ACC112 (cell line): ENCODE data around the gene CTBP1.

Source experiments
- H2AFZ ChIP-seq: fragments of 200-600 bp; sonication (generic); one replicate; pipeline ENCODE4 v1.6.0; 2017; ENCODE audit warnings: antibody characterized with exemption, low read length; ENCODE audit not compliant: unreplicated experiment
- H3K27ac ChIP-seq: fragments of 200-600 bp; sonication (generic); 2 replicates; pipeline ENCODE4 v1.5.1; 2014; ENCODE audit warnings: low read depth, mild to moderate bottlenecking, antibody characterized with exemption, low read length, moderate library complexity
- H3K27me3 ChIP-seq: fragments of 200-600 bp; sonication (generic); 2 replicates; pipeline ENCODE4 v1.6.1; 2014; ENCODE audit warnings: mild to moderate bottlenecking, antibody characterized with exemption, low read length, moderate library complexity, mixed read lengths; ENCODE audit not compliant: insufficient read depth
- H3K36me3 ChIP-seq: fragments of 200-600 bp; sonication (generic); 2 replicates; pipeline ENCODE4 v1.6.1; 2016; ENCODE audit warnings: mild to moderate bottlenecking, antibody characterized with exemption, low read length, moderate library complexity, mixed read lengths; ENCODE audit not compliant: insufficient read depth
- H3K4me1 ChIP-seq: fragments of 200-600 bp; sonication (generic); one replicate; pipeline ENCODE4 v1.6.1; 2016; ENCODE audit warnings: low read length, mixed read lengths; ENCODE audit not compliant: insufficient read depth, unreplicated experiment, control insufficient read depth
- H3K4me3 ChIP-seq: fragments of 200-600 bp; sonication (generic); 2 replicates; pipeline ENCODE4 v1.5.1; 2014; ENCODE audit warnings: mild to moderate bottlenecking, low read depth, low read length
- H3K79me2 ChIP-seq: fragments of 200-600 bp; sonication (generic); one replicate; pipeline ENCODE4 v1.6.0; 2016; ENCODE audit warnings: low read length; ENCODE audit not compliant: control insufficient read depth, unreplicated experiment, insufficient read depth

The CTBP1 gene

DNA sequence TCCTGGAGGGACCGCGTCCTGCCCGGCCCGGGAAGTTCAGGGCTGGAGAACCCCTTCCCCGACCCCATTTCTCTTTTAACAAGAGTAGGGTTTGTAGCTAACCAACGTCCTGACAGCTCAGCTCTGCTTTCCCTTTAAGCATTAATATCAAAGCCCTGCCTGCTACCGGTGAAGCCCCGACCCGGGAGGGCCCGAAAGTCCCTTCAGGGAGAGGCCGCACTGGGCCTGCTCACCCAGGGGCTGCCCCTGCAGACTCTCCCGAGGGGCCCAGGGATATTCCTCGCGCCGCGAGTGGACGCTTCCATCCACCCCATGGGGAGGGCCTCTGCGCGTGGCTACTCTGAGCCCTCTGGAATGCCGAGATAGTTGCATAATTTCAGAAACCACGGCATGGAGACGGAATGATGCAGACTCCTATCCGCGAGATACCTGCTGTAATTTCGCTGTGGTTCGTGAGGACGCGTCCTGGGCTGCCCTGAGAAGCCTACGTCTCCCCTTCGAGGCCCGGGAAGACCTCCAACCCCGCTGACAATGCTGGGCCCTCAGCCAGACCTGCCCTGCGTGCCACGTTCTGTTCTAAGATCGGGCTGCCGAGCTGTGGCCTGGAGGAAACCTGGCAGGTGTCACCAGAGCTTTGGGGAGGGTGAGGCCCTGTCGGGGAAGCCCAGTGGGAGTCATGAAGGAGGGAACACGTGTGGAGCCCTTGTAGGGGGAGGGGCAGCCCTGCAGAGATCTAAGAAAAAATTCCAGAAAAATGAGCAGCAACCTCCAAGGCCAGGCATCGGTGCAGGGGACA, 999 bp upstream of the CTBP1 start:
- Histone ChIP-seq H3K36me3 (peaks cover 30% of the 10 kb centered on the region), H3K27me3 (no peaks in the 10 kb centered on the region), H3K27ac (peak overlapping the region; percentile 91), H2AFZ (peak overlapping the region; percentile 99), H3K79me2 (peaks cover 49% of the 10 kb centered on the region), H3K4me3 (peak overlapping the region; percentile 81), H3K4me1 (peaks cover 23% of the 10 kb centered on the region)

DNA sequence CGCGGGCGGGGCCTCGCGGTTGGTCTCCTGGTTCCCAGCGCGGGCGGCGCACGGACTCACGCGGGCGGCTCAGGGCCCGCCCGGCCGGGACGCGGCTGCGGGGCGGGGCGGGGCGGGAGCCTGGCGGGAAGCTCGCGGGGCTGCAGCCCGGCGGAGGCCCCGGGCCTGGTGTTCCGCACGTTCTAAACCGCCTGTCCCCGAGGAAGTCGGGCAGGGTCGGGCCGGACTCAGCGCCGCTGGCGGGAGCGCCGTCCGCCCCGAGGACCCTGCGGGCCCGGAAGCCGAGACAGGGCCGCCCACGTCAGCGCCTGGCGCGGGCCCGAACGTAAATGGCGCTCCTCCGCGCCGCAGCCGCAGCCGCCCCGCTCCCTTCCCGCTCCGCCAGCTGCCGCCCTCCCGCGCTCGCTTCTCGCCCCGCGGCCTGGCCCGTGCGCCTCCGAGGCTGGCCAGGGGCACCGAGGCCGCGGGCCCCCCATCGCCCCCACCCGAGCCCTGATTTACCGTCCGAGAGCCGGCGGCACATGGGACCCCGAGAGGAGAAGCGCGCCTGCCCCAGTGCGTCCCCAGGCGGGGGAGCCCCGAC, 309 bp upstream of the CTBP1 start:
- Histone ChIP-seq H3K36me3 (peaks cover 30% of the 10 kb centered on the region), H3K4me1 (peaks cover 23% of the 10 kb centered on the region), H3K27me3 (no peaks in the 10 kb centered on the region), H3K79me2 (peaks cover 56% of the 10 kb centered on the region), H2AFZ (peak overlapping the region; percentile 99), H3K4me3 (peak overlapping the region; percentile 81), H3K27ac (peak overlapping the region; percentile 91)

DNA sequence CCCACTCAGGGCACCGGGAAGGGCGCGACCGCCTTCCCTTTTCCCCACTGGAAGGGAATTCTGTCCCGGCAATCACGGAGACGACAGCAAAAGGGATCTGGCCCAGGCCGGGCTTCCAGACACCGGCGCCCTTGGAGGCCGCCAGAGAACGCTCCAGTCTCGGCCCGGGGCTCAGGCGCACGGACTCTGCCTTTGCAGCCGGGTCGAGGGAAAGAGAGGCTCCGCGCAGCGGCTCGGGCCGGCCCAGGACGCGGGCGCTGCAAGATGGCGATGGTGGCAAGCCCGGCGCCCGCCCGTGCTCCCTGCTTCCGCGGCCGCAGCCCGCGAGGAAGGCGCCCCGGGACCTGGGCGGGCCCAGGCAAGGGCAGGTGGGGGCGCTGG, 1.1 kb downstream of the CTBP1 start:
- H3K36me3 ChIP-seq, result peaks cover 20% of the 10 kb centered on the region
- H3K27ac ChIP-seq, result peak overlapping the region; percentile 80
- H2AFZ ChIP-seq, result peak overlapping the region; percentile 51
- peak overlapping the region; percentile 99 for H3K4me3 ChIP-seq
- peaks cover 70% of the 10 kb centered on the region for H3K79me2 ChIP-seq
- peaks cover 23% of the 10 kb centered on the region for H3K4me1 ChIP-seq
- no peaks in the 10 kb centered on the region for H3K27me3 ChIP-seq

DNA sequence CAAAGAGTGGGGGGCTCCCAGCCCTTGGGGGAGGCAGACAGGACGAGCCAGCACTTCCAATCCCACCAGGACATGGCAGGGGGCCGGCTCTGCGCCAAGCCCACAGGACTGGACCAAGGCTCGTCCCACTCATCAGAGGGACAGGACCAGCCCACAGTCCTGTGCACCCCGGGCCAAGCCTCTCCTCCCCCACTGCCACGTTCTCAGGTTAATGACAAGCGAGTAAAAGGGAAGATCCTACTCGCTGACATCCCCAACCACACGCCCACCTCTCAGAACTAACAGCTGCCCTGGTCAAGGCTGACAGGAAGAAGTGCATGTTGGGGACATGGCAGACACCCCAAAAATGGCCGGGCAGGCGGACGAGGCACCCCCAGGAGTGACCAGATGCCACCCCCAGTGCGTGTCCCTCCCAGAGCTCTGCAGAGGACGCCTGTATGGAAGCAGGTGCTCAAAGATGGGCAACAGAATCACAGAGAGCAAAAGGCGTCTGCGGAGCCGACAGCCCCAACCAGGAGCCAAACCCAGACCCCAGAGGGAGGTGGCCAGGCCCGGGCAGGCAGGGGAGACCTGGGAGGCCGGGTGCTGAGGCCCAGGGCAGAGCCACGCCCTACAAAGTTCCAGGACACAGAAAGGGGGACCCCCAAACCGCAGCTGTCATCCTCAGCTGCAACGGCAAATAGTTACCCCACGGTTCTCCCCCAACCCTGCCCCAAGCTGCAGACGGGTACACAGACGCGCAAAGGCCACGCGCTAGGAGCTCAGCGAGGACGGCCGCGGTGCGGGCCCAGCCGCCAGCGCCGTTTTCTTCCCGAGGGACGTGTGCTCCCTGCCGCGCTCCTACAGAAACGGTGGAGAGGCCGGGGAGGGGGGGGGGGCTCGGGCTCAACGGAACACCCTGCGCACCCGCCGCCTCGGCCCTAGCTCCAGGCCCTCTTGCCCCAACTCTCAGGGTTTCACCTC, 1.7 kb downstream of the CTBP1 start:
- Histone ChIP-seq H3K4me1 (peaks cover 23% of the 10 kb centered on the region), H3K79me2 (peaks cover 76% of the 10 kb centered on the region), H2AFZ (peak overlapping the region; percentile 51), H3K27me3 (no peaks in the 10 kb centered on the region), H3K36me3 (peaks cover 15% of the 10 kb centered on the region), H3K4me3 (peak overlapping the region; percentile 99), H3K27ac (peak overlapping the region; percentile 80)

DNA sequence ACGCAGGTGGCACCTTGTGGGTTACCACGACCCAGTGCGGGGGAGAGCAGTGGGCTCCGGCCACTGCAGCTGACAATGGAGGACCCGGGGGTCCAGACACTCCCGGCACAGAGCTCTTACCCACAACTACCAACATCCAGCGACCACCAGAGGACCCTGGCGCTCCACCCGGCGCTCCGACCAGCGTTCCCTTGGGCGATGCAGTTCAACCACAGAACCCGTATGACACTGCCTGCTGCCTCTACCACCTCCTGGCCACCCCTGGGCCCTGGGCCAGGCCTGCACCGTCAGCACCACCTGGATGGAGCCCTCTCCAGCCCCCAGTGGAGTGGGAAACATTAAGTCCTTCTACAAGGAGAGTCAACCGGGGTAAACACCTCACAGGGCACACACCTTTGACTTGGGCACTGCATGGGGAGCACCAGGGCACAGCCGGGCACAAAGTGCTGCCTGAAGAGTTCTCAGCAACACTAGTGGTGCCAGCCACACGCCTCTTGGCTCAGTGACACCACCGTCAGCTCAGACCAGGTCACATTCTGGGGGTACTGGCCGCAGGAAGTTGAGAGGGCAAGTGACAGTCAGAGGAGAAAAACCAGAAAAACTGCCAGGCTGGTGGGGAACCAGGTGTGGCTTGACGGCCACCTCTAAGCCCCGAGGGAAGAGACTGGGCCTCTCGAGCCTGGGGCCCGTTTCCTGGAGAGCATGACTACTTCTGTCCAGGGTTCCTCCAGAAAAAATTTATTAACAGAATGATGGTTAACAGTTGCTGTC, 2.6 kb downstream of the CTBP1 start:
- H3K4me3 ChIP-seq, result peak overlapping the region; percentile 99
- H3K79me2 ChIP-seq, result peaks cover 81% of the 10 kb centered on the region
- H2AFZ ChIP-seq, result no peak overlapping the region

DNA sequence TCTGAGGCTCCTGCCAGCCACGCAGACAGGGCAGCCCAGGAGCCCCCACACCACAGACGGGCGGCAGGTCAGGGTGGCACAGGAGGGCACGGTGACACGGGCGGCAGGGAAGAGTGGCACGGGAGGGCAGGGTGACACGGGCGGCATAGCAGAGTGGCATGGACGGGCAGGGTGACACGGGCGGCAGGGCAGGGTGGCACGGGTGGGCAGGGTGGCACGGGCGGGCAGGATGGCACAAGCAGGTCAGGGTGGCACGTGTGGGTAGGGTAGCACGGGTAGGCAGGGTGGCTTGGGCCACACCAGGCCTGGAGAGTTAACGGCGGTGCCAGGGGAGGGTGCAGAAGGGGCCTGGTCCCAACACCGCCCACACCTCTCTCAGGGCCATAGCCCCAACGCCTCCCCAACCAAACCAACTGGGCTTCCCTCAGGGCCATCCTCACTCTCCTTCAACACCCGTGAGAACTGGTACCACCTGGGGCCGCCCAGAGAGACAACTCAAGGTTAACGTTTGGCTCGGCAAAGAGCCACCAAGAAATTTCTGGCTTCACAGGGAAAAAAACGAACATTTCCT, 3.4 kb downstream of the CTBP1 start:
- no peak overlapping the region for H2AFZ ChIP-seq
- H3K4me1 ChIP-seq, result peaks cover 21% of the 10 kb centered on the region
- H3K27me3 ChIP-seq, result no peaks in the 10 kb centered on the region
- H3K79me2 ChIP-seq, result peaks cover 81% of the 10 kb centered on the region
- H3K27ac ChIP-seq, result no peak overlapping the region
- peaks cover 8% of the 10 kb centered on the region for H3K36me3 ChIP-seq
- H3K4me3 ChIP-seq, result no peak overlapping the region

More for the DNA sequence above, 2.6 kb downstream of the CTBP1 start:
- Histone ChIP-seq H3K27ac (no peak overlapping the region), H3K36me3 (peaks cover 10% of the 10 kb centered on the region), H3K27me3 (no peaks in the 10 kb centered on the region), H3K4me1 (peaks cover 23% of the 10 kb centered on the region)

DNA sequence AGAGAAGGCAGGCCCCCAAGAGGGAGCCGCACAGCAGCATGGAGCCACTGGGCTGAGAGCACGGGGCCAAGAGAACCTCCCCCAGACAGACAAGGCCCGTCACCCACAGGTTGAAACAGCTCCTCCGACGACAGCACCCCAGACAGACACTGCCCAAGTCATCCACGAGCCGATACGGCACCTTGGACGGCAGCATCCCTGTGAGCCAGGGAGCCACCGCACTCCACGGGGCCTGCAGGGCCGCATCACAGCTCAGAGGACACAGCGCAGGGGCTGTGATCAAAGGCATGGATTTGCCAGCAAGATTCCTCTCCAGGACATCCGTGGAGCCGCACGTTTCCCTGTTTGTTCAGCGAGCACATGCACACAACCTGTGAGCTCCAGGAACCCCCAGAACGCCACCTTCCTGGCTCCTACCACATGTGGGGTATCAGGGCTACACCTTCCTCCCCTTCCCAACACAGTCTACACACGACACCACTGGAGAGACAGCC, 3.9 kb downstream of the CTBP1 start:
- H3K36me3 ChIP-seq, result peaks cover 6% of the 10 kb centered on the region; the same call in 1 of the 2 replicates
- H3K27me3 ChIP-seq, result no peaks in the 10 kb centered on the region
- no peak overlapping the region for H3K4me3 ChIP-seq
- no peak overlapping the region for H2AFZ ChIP-seq
- peaks cover 16% of the 10 kb centered on the region for H3K4me1 ChIP-seq
- H3K27ac ChIP-seq, result no peak overlapping the region
- H3K79me2 ChIP-seq, result peaks cover 76% of the 10 kb centered on the region

DNA sequence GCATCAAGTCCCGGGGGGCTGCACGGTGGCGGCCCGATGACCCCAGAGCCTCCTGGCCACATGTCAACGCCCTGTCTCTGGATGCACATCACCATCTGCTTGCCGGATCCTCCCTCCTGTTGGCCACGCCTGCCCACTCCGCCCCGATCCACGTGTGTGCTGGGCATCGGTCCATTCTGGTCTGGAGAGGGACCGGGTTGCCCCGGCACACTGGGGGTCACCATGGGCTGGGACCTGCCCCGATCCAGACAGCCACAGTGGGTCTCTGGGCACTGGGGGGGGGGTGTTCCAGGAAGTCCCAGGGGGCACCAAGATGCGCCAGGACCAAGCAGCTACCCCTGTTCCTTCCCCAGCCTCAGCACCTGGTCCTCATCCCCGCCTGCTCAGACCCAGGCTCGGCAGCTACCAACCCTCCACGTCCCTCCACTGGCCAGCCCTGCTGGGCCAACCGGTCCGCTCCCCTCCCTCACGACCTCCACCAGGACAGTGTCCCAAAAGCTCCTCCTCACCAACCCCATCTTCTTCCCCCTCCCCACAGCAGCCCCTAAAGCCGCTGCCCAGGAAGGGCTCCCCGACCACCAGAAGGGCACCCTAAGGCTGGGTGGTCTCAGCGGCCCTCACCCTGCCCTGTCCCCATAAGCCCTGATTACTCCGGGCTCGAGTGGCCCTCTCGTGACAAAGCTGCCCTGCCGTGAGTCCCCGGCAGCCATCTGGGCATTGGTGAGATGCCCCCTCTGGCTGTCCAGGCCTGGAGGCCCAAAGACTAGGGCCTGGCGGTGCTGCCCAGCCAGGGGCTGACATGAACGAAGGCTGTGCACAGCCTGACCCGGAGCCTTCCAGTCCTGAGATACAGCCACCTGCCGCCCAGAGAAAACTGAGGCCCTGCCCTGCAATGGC, 4.6 kb downstream of the CTBP1 start:
- peaks cover 12% of the 10 kb centered on the region; the same call in 1 of the 2 replicates for H3K36me3 ChIP-seq
- H3K27me3 ChIP-seq, result no peaks in the 10 kb centered on the region

DNA sequence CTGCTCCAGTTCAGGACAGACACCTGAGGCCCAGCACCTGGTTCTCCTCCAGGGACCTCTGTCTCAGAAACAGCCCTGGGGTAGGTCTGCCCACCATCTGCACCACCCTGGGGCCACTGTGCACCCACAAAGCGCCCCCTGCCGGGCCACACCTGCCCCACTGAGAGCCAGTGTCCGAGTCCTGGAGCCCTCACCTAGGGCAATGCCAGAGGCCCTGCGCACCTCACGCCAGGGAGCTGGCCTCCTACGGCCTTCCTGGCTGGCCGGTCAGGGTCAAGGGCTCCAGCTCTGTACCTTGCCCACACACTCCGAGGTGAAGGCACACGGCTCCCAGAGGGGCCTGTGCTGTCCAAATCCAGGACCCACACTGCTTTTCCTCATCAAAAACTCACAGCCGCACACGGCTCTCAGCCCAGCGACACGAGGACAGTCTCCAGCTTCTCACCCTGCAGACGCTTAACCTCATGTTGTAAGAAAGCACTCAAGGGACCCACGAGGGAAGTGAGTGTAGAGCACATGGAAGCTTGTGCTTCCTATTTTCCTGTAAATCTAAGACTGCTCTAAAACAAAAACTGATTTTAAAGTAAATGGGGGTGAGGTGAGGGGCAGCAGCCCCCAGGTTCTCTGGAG, 5.4 kb downstream of the CTBP1 start:
- Histone ChIP-seq H3K36me3 (peaks cover 12% of the 10 kb centered on the region; the same call in 1 of the 2 replicates), H3K79me2 (peaks cover 88% of the 10 kb centered on the region)

More for the DNA sequence above, 4.6 kb downstream of the CTBP1 start:
- H3K79me2 ChIP-seq, result peaks cover 81% of the 10 kb centered on the region
- H3K4me3 ChIP-seq, result no peak overlapping the region
- H2AFZ ChIP-seq, result no peak overlapping the region
- peaks cover 15% of the 10 kb centered on the region for H3K4me1 ChIP-seq
- H3K27ac ChIP-seq, result no peak overlapping the region

More for the DNA sequence above, 5.4 kb downstream of the CTBP1 start:
- H3K4me1 ChIP-seq, result peaks cover 15% of the 10 kb centered on the region
- H2AFZ ChIP-seq, result no peak overlapping the region
- H3K27me3 ChIP-seq, result no peaks in the 10 kb centered on the region
- H3K27ac ChIP-seq, result no peak overlapping the region
- H3K4me3 ChIP-seq, result no peak overlapping the region
